Sigmoid colon (tissue), 7 donors: Measurements from ENCODE around the gene VCP. TPM values are rescaled to one million over a fixed set of nuclear protein-coding genes. Genes with fewer than 3 reads are reported as not detected.
"Not testable (repeated sequence)": the region's sequence is repeated elsewhere in the genome, so short reads cannot be mapped to it uniquely, and the experiment has no call there.

Experiments used
- DNase-seq: peaks from one replicate; pipeline ENCODE4 v3.0.0-alpha.2; 2019
- H3K27ac ChIP-seq, 4 donors: fragments of 200-600 bp; sonication (generic); one replicate each; pipeline ENCODE4 v1.5.1; 2016 to 2019; ENCODE audit warnings: mild to moderate bottlenecking in 1 of 4
- H3K27me3 ChIP-seq, 3 donors: fragments of 200-600 bp; sonication (generic); one replicate each; pipeline ENCODE4 v1.5.1; 2019; ENCODE audit warnings: mild to moderate bottlenecking in 1 of 3
- H3K36me3 ChIP-seq, 4 donors: fragments of 200-600 bp; sonication (generic); one replicate each; pipeline ENCODE4 v1.5.1; 2016 to 2019
- H3K4me1 ChIP-seq, 4 donors: fragments of 200-600 bp; sonication (generic); one replicate each; pipeline ENCODE4 v1.5.1; 2017 to 2019
- H3K4me3 ChIP-seq, 4 donors: fragments of 200-600 bp; sonication (generic); one replicate each; pipeline ENCODE4 v1.5.1; 2017 to 2019; ENCODE audit warnings: mild to moderate bottlenecking in 2 of 4, moderate library complexity in 1 of 4
- H3K9me3 ChIP-seq, 4 donors: fragments of 200-600 bp in 3 of 4; sonication (generic) in 3 of 4; one replicate each; pipeline versions ENCODE4 v1.5.1 to v1.6.1; 2013 to 2019
- CTCF ChIP-seq, 4 experiments: fragments of 450-650 bp in 3 of 4; fragments of 200-600 bp in 1 of 4; IDR thresholded peaks; one replicate each; pipeline ENCODE4 v1.5.1; 2016 to 2019; ENCODE audit warnings: antibody characterized with exemption in 4 of 4, mild to moderate bottlenecking in 3 of 4, moderate library complexity in 2 of 4
- EP300 ChIP-seq, 4 donors: sonication (generic); formaldehyde crosslinking; IDR thresholded peaks; one replicate each; pipeline ENCODE4 v1.6.1; 2017; ENCODE audit warnings: antibody characterized with exemption in 4 of 4
- POLR2A ChIP-seq, 2 donors: fragments of 450-650 bp; IDR thresholded peaks; one replicate each; pipeline ENCODE4 v1.6.1; 2016; ENCODE audit warnings: antibody characterized with exemption in 2 of 2, mild to moderate bottlenecking in 2 of 2, moderate library complexity in 2 of 2
- POLR2AphosphoS5 ChIP-seq, 4 donors: sonication (generic); formaldehyde crosslinking; IDR thresholded peaks; one replicate each; pipeline ENCODE4 v1.6.1; 2017; ENCODE audit warnings: antibody characterized with exemption in 4 of 4
- WGBS, 2 donors: extraction: QIAGEN DNeasy Blood & Tissue Kit; methylation state at CpG; one replicate each; pipeline ENCODE4 v1.1.7; 2013; 5-methylcytosine and 5-hydroxymethylcytosine counted together
- intact Hi-C: fragments of 100-400 bp; cut with DNase I; formaldehyde crosslinking; loops from one replicate; pipeline ENCODE4 v1.15.1; 2023
- polyA plus RNA-seq, 3 donors: library from polyadenylated mRNA; stranded (reverse); fragments of 200-250 nt; gene quantifications; one replicate each; pipeline ENCODE4 v1.2.3, GENCODE V29; 2013
- small RNA-seq, 3 donors: library from RNA; depleted of rRNA; stranded (forward); fragments of <200 nt; gene quantifications; one replicate each; pipeline ENCODE3, GENCODE V24; 2016
- total RNA-seq, 4 donors: library from RNA; depleted of rRNA; stranded (reverse); fragments of >200 nt; gene quantifications; one replicate each; pipeline ENCODE4 v1.1.0, GENCODE V29; 2016
- donor health status: healthy with polysubstance abuse.
- donor health status: Bipolar disorder and iron deficiency.
- donor health status: healthy.

Gene VCP
- total and polyA plus RNA-seq, 7 donors: 50.5 to 129 (median 108) TPM

- no peak for DNase-seq
- Histone ChIP-seq H3K4me3 (no peak overlapping the region), H3K27me3 (no peaks in the 10 kb centered on the region), H3K9me3 (no peaks in the 10 kb centered on the region), H3K4me1 (no peaks in the 10 kb centered on the region), H3K36me3 (peaks cover 0 to 18% (median under 1%) of the 10 kb centered on the region in 4 donors), H3K27ac (no peak overlapping the region)
- TF ChIP-seq EP300 (IDR thresholded peaks at IDR 0.05) (no peak), POLR2A (IDR thresholded peaks at IDR 0.05) (no peak), POLR2AphosphoS5 (IDR thresholded peaks at IDR 0.05) (no peak), CTCF (IDR thresholded peaks at IDR 0.05) (no peak)
- intact Hi-C loops: no loop called here
- 70 to 83% methylated on average over 1 of the region's 1 CpG for WGBS, 2 donors
Observed at GRCh38 chr9:35027374-35027773, 45.1 kb downstream of the VCP start.

- 73 to 87% methylated on average over 3 of the region's 3 CpGs for WGBS, 2 donors
- no peak for TF ChIP-seq POLR2A (IDR thresholded peaks at IDR 0.05)
- TF ChIP-seq EP300 (IDR thresholded peaks at IDR 0.05): no peak
- TF ChIP-seq CTCF (IDR thresholded peaks at IDR 0.05): no peak
- no peak for TF ChIP-seq POLR2AphosphoS5 (IDR thresholded peaks at IDR 0.05)
- no peak overlapping the region for H3K27ac ChIP-seq
Observed at GRCh38 chr9:35026671-35027070, 45.8 kb downstream of the VCP start.

GRCh38 chr9:35023443-35023842 is 49.0 kb downstream of the VCP start:
- DNase-seq, H3K9me3 ChIP-seq, H3K4me1 ChIP-seq, H3K27ac ChIP-seq, H3K27me3 ChIP-seq, intact Hi-C loops, H3K4me3 ChIP-seq: not testable (repeated sequence)
- 37 to 80% methylated on average over 5 of the region's 5 CpGs for WGBS, 2 donors
- peaks cover 0 to 31% (median 0%) of the 10 kb centered on the region in 4 donors for H3K36me3 ChIP-seq

More at GRCh38 chr9:35026671-35027070, 45.8 kb downstream of the VCP start:
- no peak overlapping the region for H3K4me3 ChIP-seq
- H3K9me3 ChIP-seq: no peaks in the 10 kb centered on the region
- peaks cover 0 to 20% (median 0%) of the 10 kb centered on the region in 4 donors for H3K36me3 ChIP-seq
- no peaks in the 10 kb centered on the region for H3K4me1 ChIP-seq
- intact Hi-C loops: no loop called here
- DNase-seq: no peak
- H3K27me3 ChIP-seq: no peaks in the 10 kb centered on the region

- no peaks in the 10 kb centered on the region for H3K4me1 ChIP-seq
- H3K9me3 ChIP-seq: peaks cover 4 to 5% (median 4%) of the 10 kb centered on the region in 4 donors
- H3K27me3 ChIP-seq: no peaks in the 10 kb centered on the region
- 73 to 81% methylated on average over 2 of the region's 2 CpGs for WGBS, 2 donors
- H3K4me3 ChIP-seq: no peak overlapping the region
- peaks cover under 1 to 44% (median 10%) of the 10 kb centered on the region in 4 donors for H3K36me3 ChIP-seq
- intact Hi-C loops: no loop called here
- no peak for DNase-seq
- TF ChIP-seq POLR2AphosphoS5 (IDR thresholded peaks at IDR 0.05) (no peak), EP300 (IDR thresholded peaks at IDR 0.05) (no peak), CTCF (IDR thresholded peaks at IDR 0.05) (no peak), POLR2A (IDR thresholded peaks at IDR 0.05) (no peak)
- H3K27ac ChIP-seq: no peak overlapping the region
Observed at GRCh38 chr9:35014517-35014916, 57.9 kb downstream of the VCP start.

- Histone ChIP-seq H3K27ac (no peak overlapping the region), H3K36me3 (peaks cover 3 to 49% (median 10%) of the 10 kb centered on the region in 4 donors), H3K9me3 (peaks cover 4 to 5% (median 4%) of the 10 kb centered on the region in 4 donors), H3K27me3 (no peaks in the 10 kb centered on the region), H3K4me1 (no peaks in the 10 kb centered on the region), H3K4me3 (no peak overlapping the region)
- intact Hi-C loops: no loop called here
- DNase-seq: no peak
- TF ChIP-seq POLR2AphosphoS5 (IDR thresholded peaks at IDR 0.05) (no peak), EP300 (IDR thresholded peaks at IDR 0.05) (no peak), POLR2A (IDR thresholded peaks at IDR 0.05) (no peak), CTCF (IDR thresholded peaks at IDR 0.05) (no peak)
- 93 to 95% methylated on average over 3 of the region's 3 CpGs for WGBS, 2 donors
Observed at GRCh38 chr9:35010351-35010958, 62.0 kb downstream of the VCP start.

Small RNA genes lying within 50 kb of the gene (small RNA-seq; reads per million reads assigned to genes)
- 0 reads per million in 3 donors for gene RN7SL338P

Other genes starting within 250 kb of the VCP start
- gene PHF24, start 114.3 kb downstream of the VCP start, total RNA-seq: 1 to 10 TPM in 2 of 4 donors, under 1 TPM in 2; 0.66 to 2.2 (median 0.87) TPM
- under 1 TPM in 2 of 3 donors, not detected in 1; under 0.01 to 0.60 TPM for gene PHF24, start 114.3 kb downstream of the VCP start, polyA plus RNA-seq
- 10 to 100 TPM; 27.8 to 58.7 (median 56.2) TPM for gene DNAJB5, start 82.9 kb downstream of the VCP start, total RNA-seq
- 1 to 10 TPM in 2 of 3 donors, under 1 TPM in 1; 0.92 to 7.1 (median 2.4) TPM for gene DNAJB5, start 82.9 kb downstream of the VCP start, polyA plus RNA-seq
- gene FANCG, start 7.3 kb upstream of the VCP start, total RNA-seq: 10 to 100 TPM in 3 of 4 donors, 1 to 10 TPM in 1; 3.2 to 17.0 (median 12.9) TPM
- 10 to 100 TPM in 1 of 3 donors, 1 to 10 TPM in 2; 4.4 to 24.0 (median 5.4) TPM for gene FANCG, start 7.3 kb upstream of the VCP start, polyA plus RNA-seq
- gene PIGO, start 24.0 kb upstream of the VCP start, total RNA-seq: 10 to 100 TPM in 1 of 4 donors, 1 to 10 TPM in 3; 5.9 to 13.6 (median 9.1) TPM
- 10 to 100 TPM in 2 of 3 donors, 1 to 10 TPM in 1; 3.0 to 23.5 (median 10.9) TPM for gene PIGO, start 24.0 kb upstream of the VCP start, polyA plus RNA-seq
- gene STOML2, start 30.5 kb upstream of the VCP start, total RNA-seq: 100 to 1,000 TPM in 3 of 4 donors, 10 to 100 TPM in 1; 87.2 to 144 (median 116) TPM
- 100 to 1,000 TPM; 136 to 145 (median 143) TPM for gene STOML2, start 30.5 kb upstream of the VCP start, polyA plus RNA-seq
- gene ATOSB, start 43.2 kb upstream of the VCP start, total RNA-seq: 10 to 100 TPM; 10.5 to 22.5 (median 19.1) TPM
- gene ATOSB, start 43.2 kb upstream of the VCP start, polyA plus RNA-seq: 10 to 100 TPM; 17.4 to 27.3 (median 25.4) TPM
- gene UNC13B, start 89.4 kb upstream of the VCP start, total RNA-seq: 10 to 100 TPM; 14.6 to 22.2 (median 19.7) TPM
- gene UNC13B, start 89.4 kb upstream of the VCP start, polyA plus RNA-seq: 10 to 100 TPM; 19.2 to 25.6 (median 21.3) TPM